Trophoblast cell (in vitro differentiated cells and primary cell): ENCODE data around the gene SPTLC3.

Source experiments
- DNase-seq, 2 donors: peaks; one replicate each; pipeline ENCODE4 v3.0.0-alpha.2; 2016
- H2AFZ ChIP-seq: 2 replicates; pipeline ENCODE4 v1.6.1; 2013; ENCODE audit warnings: low read length, moderate library complexity, mild to moderate bottlenecking; ENCODE audit not compliant: insufficient read depth, poor library complexity
- H2AK5ac ChIP-seq: 2 replicates; pipeline ENCODE4 v1.6.1; 2013; ENCODE audit warnings: mild to moderate bottlenecking, low read length
- H2BK120ac ChIP-seq: 2 replicates; pipeline ENCODE4 v1.6.1; 2013; ENCODE audit warnings: low read length, mild to moderate bottlenecking, moderate library complexity; ENCODE audit not compliant: insufficient read depth, poor library complexity
- H2BK12ac ChIP-seq: 2 replicates; pipeline ENCODE4 v1.6.1; 2013; ENCODE audit warnings: mild to moderate bottlenecking, low read length, moderate library complexity
- H2BK5ac ChIP-seq: 2 replicates; pipeline ENCODE4 v1.6.1; 2013; ENCODE audit warnings: low read length, low read depth, moderate library complexity, mild to moderate bottlenecking; ENCODE audit not compliant: poor library complexity
- H3K14ac ChIP-seq: 2 replicates; pipeline ENCODE4 v1.6.1; 2013; ENCODE audit warnings: mild to moderate bottlenecking, low read length
- H3K18ac ChIP-seq: 2 replicates; pipeline ENCODE4 v1.6.1; 2013; ENCODE audit warnings: mild to moderate bottlenecking, low read length
- H3K23ac ChIP-seq: 2 replicates; pipeline ENCODE4 v1.6.1; 2013; ENCODE audit warnings: low read length
- H3K27ac ChIP-seq: 2 replicates; pipeline ENCODE4 v1.5.1; 2013; ENCODE audit warnings: low read depth, mild to moderate bottlenecking, inconsistent platforms, low read length, moderate library complexity
- H3K27me3 ChIP-seq: 2 replicates; pipeline ENCODE4 v1.6.1; 2013; ENCODE audit warnings: inconsistent platforms, mild to moderate bottlenecking, low read length, moderate library complexity; ENCODE audit not compliant: insufficient read depth
- H3K36me3 ChIP-seq, 2 experiments: 1 replicate in 1 of 2; 2 replicates in 1 of 2; pipeline ENCODE4 v1.6.1; 2013; ENCODE audit warnings: low read length in 2 of 2, mild to moderate bottlenecking in 2 of 2, moderate library complexity in 1 of 2; ENCODE audit not compliant: insufficient read depth in 2 of 2, control insufficient read depth in 1 of 2
- H3K4ac ChIP-seq: 2 replicates; pipeline ENCODE4 v1.6.1; 2013; ENCODE audit warnings: low read depth, mild to moderate bottlenecking, low read length, moderate library complexity
- H3K4me1 ChIP-seq, 2 experiments: 1 replicate in 1 of 2; 2 replicates in 1 of 2; pipeline ENCODE4 v1.6.1; 2013; ENCODE audit warnings: low read length in 2 of 2, mild to moderate bottlenecking in 2 of 2, moderate library complexity in 1 of 2; ENCODE audit not compliant: insufficient read depth in 2 of 2, control insufficient read depth in 1 of 2
- H3K4me2 ChIP-seq: 2 replicates; pipeline ENCODE4 v1.6.1; 2013; ENCODE audit warnings: inconsistent platforms, mild to moderate bottlenecking, low read length, moderate library complexity
- H3K4me3 ChIP-seq: 2 replicates; pipeline ENCODE4 v1.5.1; 2013; ENCODE audit warnings: mild to moderate bottlenecking, low read depth, low read length, inconsistent platforms
- H3K79me1 ChIP-seq: one replicate; pipeline ENCODE4 v1.6.1; 2013; ENCODE audit warnings: low read length
- H3K79me2 ChIP-seq: 2 replicates; pipeline ENCODE4 v1.6.1; 2013; ENCODE audit warnings: low read length, mild to moderate bottlenecking; ENCODE audit not compliant: control insufficient read depth, insufficient read depth, poor library complexity
- H3K9ac ChIP-seq: 2 replicates; pipeline ENCODE4 v1.6.1; 2013; ENCODE audit warnings: mild to moderate bottlenecking, low read length
- H3K9me3 ChIP-seq: 2 replicates; pipeline ENCODE4 v1.6.1; 2013; ENCODE audit warnings: low read depth, mild to moderate bottlenecking, control low read depth, inconsistent platforms, low read length; ENCODE audit not compliant: insufficient read depth
- H4K12ac ChIP-seq: 2 replicates; pipeline ENCODE4 v1.6.1; 2013; ENCODE audit warnings: low read depth, mild to moderate bottlenecking, low read length, moderate library complexity
- H4K8ac ChIP-seq: 2 replicates; pipeline ENCODE4 v1.6.1; 2013; ENCODE audit warnings: low read depth, mild to moderate bottlenecking, low read length, moderate library complexity
- H4K91ac ChIP-seq: one replicate; pipeline ENCODE4 v1.6.1; 2013; ENCODE audit warnings: low read depth, mild to moderate bottlenecking, low read length, moderate library complexity
- WGBS: extraction: QIAGEN DNeasy Blood & Tissue Kit; methylation state at CpG from one replicate; pipeline ENCODE4 v1.1.7; 2013; ENCODE audit warnings: missing lambda C conversion rate; ENCODE audit not compliant: insufficient read length, insufficient coverage; ENCODE audit errors: extremely low coverage; 5-methylcytosine and 5-hydroxymethylcytosine counted together

Gene SPTLC3

GRCh38 chr20:12976720-12977309 lies 32.0 kb upstream of the SPTLC3 start:
- H2BK12ac ChIP-seq, result no peak overlapping the region
- no peak overlapping the region for H4K91ac ChIP-seq
- DNase-seq, result no peak
- H2AK5ac ChIP-seq, result no peak overlapping the region
- H4K8ac ChIP-seq, result no peak overlapping the region
- no peak overlapping the region for H2BK120ac ChIP-seq
- H2AFZ ChIP-seq, result no peak overlapping the region
- H3K14ac ChIP-seq, result no peak overlapping the region
- H3K9me3 ChIP-seq, result no peaks in the 10 kb centered on the region
- H3K4me3 ChIP-seq, result no peak overlapping the region
- H3K36me3 ChIP-seq, result no peaks in the 10 kb centered on the region
- H3K4ac ChIP-seq, result no peak overlapping the region
- peaks cover 0 to 3% of the 10 kb centered on the region in 2 experiments for H3K4me1 ChIP-seq
- no peak overlapping the region for H2BK5ac ChIP-seq
- WGBS, result no CpG with 5 or more reads among the region's 6 CpGs
- H3K23ac ChIP-seq, result no peak overlapping the region
- no peaks in the 10 kb centered on the region for H3K79me2 ChIP-seq
- H3K79me1 ChIP-seq, result no peaks in the 10 kb centered on the region
- no peak overlapping the region for H3K18ac ChIP-seq
- H3K27me3 ChIP-seq, result no peaks in the 10 kb centered on the region
- H3K27ac ChIP-seq, result no peak overlapping the region
- H4K12ac ChIP-seq, result no peak overlapping the region
- no peak overlapping the region for H3K9ac ChIP-seq
- no peak overlapping the region for H3K4me2 ChIP-seq

- DNase-seq, result peak in 1 of 2 donors; percentile 31
- no peaks in the 10 kb centered on the region for H3K79me1 ChIP-seq
- WGBS, result no CpG with 5 or more reads among the region's 3 CpGs
These were observed 31.2 kb upstream of the SPTLC3 start for GRCh38 chr20:12977328-12978125.

GRCh38 chr20:12978126-12978394 lies 30.7 kb upstream of the SPTLC3 start:
- Histone ChIP-seq H3K36me3 (no peaks in the 10 kb centered on the region), H4K91ac (no peak overlapping the region), H4K12ac (no peak overlapping the region), H2BK5ac (no peak overlapping the region), H4K8ac (no peak overlapping the region), H3K9ac (no peak overlapping the region), H3K23ac (no peak overlapping the region), H2BK12ac (no peak overlapping the region), H2AFZ (no peak overlapping the region), H3K14ac (no peak overlapping the region), H3K79me1 (no peaks in the 10 kb centered on the region), H2AK5ac (no peak overlapping the region), H3K18ac (no peak overlapping the region), H2BK120ac (no peak overlapping the region), H3K9me3 (no peaks in the 10 kb centered on the region), H3K4me2 (no peak overlapping the region), H3K27me3 (no peaks in the 10 kb centered on the region), H3K4ac (no peak overlapping the region), H3K4me3 (no peak overlapping the region), H3K79me2 (no peaks in the 10 kb centered on the region), H3K27ac (no peak overlapping the region), H3K4me1 (peaks cover 0 to 3% of the 10 kb centered on the region in 2 experiments)
- DNase-seq, result no peak
- no CpG with 5 or more reads among the region's 1 CpG for WGBS

More at GRCh38 chr20:12977328-12978125, 31.2 kb upstream of the SPTLC3 start:
- Histone ChIP-seq H3K18ac (no peak overlapping the region), H2AFZ (no peak overlapping the region), H2AK5ac (no peak overlapping the region), H3K79me2 (no peaks in the 10 kb centered on the region), H3K4ac (no peak overlapping the region), H3K14ac (no peak overlapping the region), H2BK12ac (no peak overlapping the region), H3K4me3 (no peak overlapping the region), H3K23ac (no peak overlapping the region), H4K91ac (no peak overlapping the region), H2BK5ac (no peak overlapping the region), H3K9ac (no peak overlapping the region), H4K12ac (no peak overlapping the region), H3K4me1 (peaks cover 0 to 3% of the 10 kb centered on the region in 2 experiments), H3K27me3 (no peaks in the 10 kb centered on the region), H3K9me3 (no peaks in the 10 kb centered on the region), H2BK120ac (no peak overlapping the region), H3K27ac (no peak overlapping the region), H3K4me2 (no peak overlapping the region), H3K36me3 (no peaks in the 10 kb centered on the region), H4K8ac (no peak overlapping the region)

GRCh38 chr20:12978613-12979495 lies 29.9 kb upstream of the SPTLC3 start:
- Histone ChIP-seq H2BK5ac (no peak overlapping the region), H2BK12ac (no peak overlapping the region), H3K27me3 (no peaks in the 10 kb centered on the region), H2AK5ac (no peak overlapping the region), H3K36me3 (no peaks in the 10 kb centered on the region), H3K79me2 (no peaks in the 10 kb centered on the region), H3K4me1 (peaks cover 0 to 3% of the 10 kb centered on the region in 2 experiments), H3K9me3 (no peaks in the 10 kb centered on the region), H3K27ac (no peak overlapping the region), H3K4me3 (no peak overlapping the region), H3K23ac (no peak overlapping the region), H4K12ac (no peak overlapping the region), H3K79me1 (no peaks in the 10 kb centered on the region), H2AFZ (no peak overlapping the region), H3K4ac (no peak overlapping the region), H4K91ac (no peak overlapping the region), H3K9ac (no peak overlapping the region), H3K18ac (no peak overlapping the region), H3K4me2 (no peak overlapping the region), H3K14ac (no peak overlapping the region), H2BK120ac (no peak overlapping the region), H4K8ac (no peak overlapping the region)
- WGBS, result 100% methylated on average over 1 of the region's 4 CpGs
- no peak for DNase-seq
